ENCODE results near the gene LRIT1.

GRCh38 chr10:84216834-84217233 lies 24.5 kb downstream of the LRIT1 start:
- no peak for TF ChIP-seq POLR2AphosphoS5 (IDR thresholded peaks at IDR 0.05)
- TF ChIP-seq CTCF (IDR thresholded peaks at IDR 0.05) = no peak
- no peak for TF ChIP-seq POLR2A (IDR thresholded peaks at IDR 0.05)
- no peak for TF ChIP-seq EP300 (IDR thresholded peaks at IDR 0.05)
